Spleen (tissue), 7 donors: ENCODE measurements around the gene ABCA7.

Source experiments
- CTCF ChIP-seq, 11 experiments: fragments of 200-600 bp in 7 of 11; fragments of 450-650 bp in 4 of 11; sonication (generic) in 4 of 11; IDR thresholded peaks in 8 of 11; conservative IDR thresholded peaks in 3 of 11; 1 replicate in 7 of 11; 2 replicates in 4 of 11; pipeline versions ENCODE4 v1.4.0 to v1.8.0; 2016 to 2021; ENCODE audit warnings: antibody characterized with exemption in 11 of 11, inconsistent platforms in 4 of 11, mild to moderate bottlenecking in 1 of 11
- POLR2A ChIP-seq, 3 donors: fragments of 450-650 bp; IDR thresholded peaks; one replicate each; pipeline ENCODE4 v1.5.1; 2017; ENCODE audit warnings: antibody characterized with exemption in 3 of 3, mild to moderate bottlenecking in 1 of 3
- POLR2AphosphoS5 ChIP-seq, 3 donors: sonication (generic); formaldehyde crosslinking; IDR thresholded peaks; one replicate each; pipeline ENCODE4 v1.5.1; 2017; ENCODE audit warnings: antibody characterized with exemption in 3 of 3
- donor health status: DM: no; HTN: no; CAD: no; lungs with moderate emphysema.
- donor health status: DM: no; HTN: no; CAD: no.
- donor health status: DM: no; HTN: no; CAD: no.

GRCh38 chr19:991174-991931 lies 48.6 kb upstream of the ABCA7 start:
- TF ChIP-seq POLR2A (IDR thresholded peaks at IDR 0.05) (no peak), CTCF (IDR thresholded peaks at IDR 0.05 in 8 of 11, conservative IDR thresholded peaks at IDR 0.05 in 3 of 11) (no peak), POLR2AphosphoS5 (IDR thresholded peaks at IDR 0.05) (no peak)
